ENCODE data around the gene RARRES2.
A peak's percentile ranks its signal among the peaks of the same experiment; 100 is the strongest.

Gene RARRES2

GRCh38 chr7:150356265-150356897 is 15.0 kb upstream of the RARRES2 start:
- Histone ChIP-seq H3K27ac (no peak overlapping the region), H3K4me3 (no peak overlapping the region)
- DNase-seq (ENCODE audit: low spot score) = no peak

GRCh38 chr7:150355666-150356059 is 14.2 kb upstream of the RARRES2 start:
- TF ChIP-seq CTCF (IDR thresholded peaks at IDR 0.05) = no peak
- no peak overlapping the region for H3K4me3 ChIP-seq
- DNase-seq (ENCODE audit: low spot score) = no peak
- no peak overlapping the region for H3K27ac ChIP-seq

More at GRCh38 chr7:150356265-150356897, 15.0 kb upstream of the RARRES2 start:
- peak; percentile 36 for TF ChIP-seq CTCF (IDR thresholded peaks at IDR 0.05)

- no peak for DNase-seq (ENCODE audit: low spot score)
- no peak for TF ChIP-seq CTCF (IDR thresholded peaks at IDR 0.05)
- Histone ChIP-seq H3K27ac (no peak overlapping the region), H3K4me3 (no peak overlapping the region)
Measured at GRCh38 chr7:150351587-150352194, 10.3 kb upstream of the RARRES2 start.

- no peak for TF ChIP-seq CTCF (IDR thresholded peaks at IDR 0.05)
- DNase-seq (ENCODE audit: low spot score) = no peak
- Histone ChIP-seq H3K27ac (no peak overlapping the region), H3K4me3 (no peak overlapping the region)
Measured at GRCh38 chr7:150346922-150347321, 5.5 kb upstream of the RARRES2 start.

- no peak for DNase-seq (ENCODE audit: low spot score)
- no peak for TF ChIP-seq CTCF (IDR thresholded peaks at IDR 0.05)
- no peak overlapping the region for H3K27ac ChIP-seq
Measured at GRCh38 chr7:150345012-150345411, 3.6 kb upstream of the RARRES2 start.

GRCh38 chr7:150344299-150344698 is 2.9 kb upstream of the RARRES2 start:
- no peak for DNase-seq (ENCODE audit: low spot score)
- Histone ChIP-seq H3K4me3 (no peak overlapping the region), H3K27ac (no peak overlapping the region)
- no peak for TF ChIP-seq CTCF (IDR thresholded peaks at IDR 0.05)

More at GRCh38 chr7:150345012-150345411, 3.6 kb upstream of the RARRES2 start:
- no peak overlapping the region for H3K4me3 ChIP-seq

- no peak for TF ChIP-seq CTCF (IDR thresholded peaks at IDR 0.05)
- H3K4me3 ChIP-seq = no peak overlapping the region
- H3K27ac ChIP-seq = no peak overlapping the region
- DNase-seq (ENCODE audit: low spot score) = no peak
Measured at GRCh38 chr7:150343225-150343624, 1.8 kb upstream of the RARRES2 start.

Data from coronary artery (tissue), 2 donors.